ENCODE results near the gene SLC35A1.

GRCh38 chr6:87544474-87544735, 71.6 kb downstream of the SLC35A1 start:
- TF ChIP-seq CTCF (tag by site-specific recombination; IDR thresholded peaks at IDR 0.05) (no peak), ZXDB (tag by site-specific recombination; IDR thresholded peaks at IDR 0.05) (no peak), ZBTB26 (tag by site-specific recombination; optimal IDR thresholded peaks at IDR 0.05) (no peak), YY1 (tag by site-specific recombination; IDR thresholded peaks at IDR 0.05) (no peak)
